HG03064 (cell line): ENCODE results near the gene BRD3OS.
A peak's percentile ranks its signal among the peaks of the same experiment; 100 is the strongest.
"Not testable (repeated sequence)": the region's sequence is repeated elsewhere in the genome, so short reads cannot be mapped to it uniquely, and the experiment has no call there.

Experiments
- ATAC-seq: cut with Tn5 transposase; IDR thresholded peaks from one replicate; pipeline ENCODE4 v1.9.1; 2021; ENCODE audit warnings: low read depth; ENCODE audit not compliant: unreplicated experiment

BRD3OS gene

GRCh38 chr9:134061019-134061687 lies 35.9 kb downstream of the BRD3OS start:
- ATAC-seq = no peak

DNA sequence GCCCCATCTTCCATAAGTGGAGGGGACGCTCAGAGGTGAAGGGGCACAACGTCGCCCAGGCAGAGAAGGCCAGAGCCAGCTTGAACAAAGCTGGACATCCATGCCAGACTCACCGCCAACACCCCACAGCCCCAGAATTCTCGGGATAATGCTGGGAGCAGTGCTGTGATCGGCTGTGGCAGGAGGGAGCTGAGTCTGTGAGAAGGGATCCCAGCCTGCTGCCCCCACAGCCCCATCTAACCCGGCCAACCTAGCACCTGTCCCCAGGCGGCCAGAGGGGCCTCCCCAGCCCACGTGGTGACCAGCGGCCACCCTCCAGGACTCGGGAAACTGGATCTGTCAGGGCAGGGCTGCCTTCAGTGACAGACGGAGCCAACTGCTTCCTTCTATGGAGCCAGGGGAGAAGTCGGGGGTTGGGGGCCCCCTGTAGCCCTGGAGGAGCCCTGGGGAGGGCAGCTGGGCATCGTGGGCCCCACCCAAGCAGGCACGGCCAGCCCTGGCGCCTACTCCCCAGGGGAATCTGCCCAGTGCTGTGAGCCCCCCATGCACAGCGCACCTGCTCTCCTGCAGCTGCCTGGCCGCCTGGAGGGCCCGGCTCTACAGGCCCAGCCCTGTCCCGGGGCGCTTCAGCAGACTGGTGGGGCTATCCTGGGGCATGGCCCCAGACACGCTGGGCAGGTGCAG lies 36.5 kb downstream of the BRD3OS start:
- no peak for ATAC-seq

GRCh38 chr9:134062461-134063087 lies 37.3 kb downstream of the BRD3OS start:
- ATAC-seq = no peak

GRCh38 chr9:134063088-134063570 lies 37.8 kb downstream of the BRD3OS start:
- ATAC-seq = no peak

GRCh38 chr9:134063571-134064450 lies 38.5 kb downstream of the BRD3OS start:
- ATAC-seq = no peak

- no peak for ATAC-seq
These were observed 39.4 kb downstream of the BRD3OS start for GRCh38 chr9:134064711-134065110.

DNA sequence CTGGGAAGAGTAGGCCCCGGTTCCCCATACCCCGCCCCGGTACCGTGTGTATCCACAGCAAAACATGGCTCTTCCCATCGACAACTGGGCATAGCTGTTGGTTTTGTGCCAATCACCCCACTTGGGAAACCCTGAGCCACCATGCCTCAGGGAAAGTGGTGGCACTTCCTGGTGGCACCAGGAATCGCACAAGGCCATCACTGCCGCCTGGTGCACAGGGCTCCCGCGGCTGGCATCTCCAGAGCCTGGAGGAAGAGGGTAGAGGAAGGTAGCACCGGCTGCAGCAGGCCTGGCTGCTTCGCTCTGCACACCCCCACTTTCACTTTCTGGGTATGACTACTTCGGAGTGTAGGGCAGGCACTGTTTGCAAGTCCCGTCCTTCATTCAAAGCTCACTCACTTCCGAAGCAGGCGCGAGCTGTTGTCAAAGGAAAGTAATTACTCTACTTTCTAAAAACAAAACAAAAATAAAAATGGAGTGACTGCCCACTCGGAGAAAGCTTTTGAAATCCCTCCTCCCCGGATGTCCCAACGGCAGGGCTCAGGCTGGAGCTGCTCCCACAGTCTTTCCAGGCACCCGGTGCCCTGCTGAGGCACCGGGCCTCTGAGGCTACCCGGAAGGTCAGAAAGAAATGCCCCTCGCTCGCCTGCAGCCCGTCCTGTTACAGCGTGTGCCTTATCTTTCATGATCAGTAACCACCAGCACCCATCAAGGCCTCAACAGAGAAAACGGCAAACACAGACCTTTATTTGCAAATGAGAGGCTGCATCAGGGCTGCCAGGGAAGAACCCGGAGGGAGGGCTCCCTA lies 40.5 kb downstream of the BRD3OS start:
- no peak for ATAC-seq

DNA sequence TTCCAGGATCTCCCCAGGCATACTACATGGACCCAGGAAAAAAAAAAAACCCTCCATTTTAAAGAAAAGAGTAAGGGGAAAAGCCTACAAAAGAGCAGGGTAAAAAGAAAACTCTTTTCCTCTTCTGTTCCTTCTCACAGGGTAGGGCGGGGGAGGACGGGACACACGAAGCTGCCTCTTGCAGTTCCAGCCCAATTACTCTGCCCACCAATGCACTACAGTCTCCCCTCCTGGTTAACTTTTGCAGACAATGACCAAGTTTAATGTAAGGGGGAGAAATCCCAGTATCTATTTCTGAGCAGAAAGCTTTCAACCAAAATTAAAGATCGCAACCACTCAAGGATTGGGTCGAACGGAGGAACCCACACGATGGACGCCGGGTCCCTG lies 41.2 kb downstream of the BRD3OS start:
- ATAC-seq = no peak

GRCh38 chr9:134066913-134067851 lies 41.9 kb downstream of the BRD3OS start:
- ATAC-seq = peak; percentile 33

- ATAC-seq = peak; percentile 64
These were observed 42.8 kb downstream of the BRD3OS start, which contains the start of gene BRD3 for GRCh38 chr9:134067904-134068743. TSS of gene BRD3 (minus strand) at chr9:134068026. CDS start at chr9:134053477, 14,549 bp downstream.

DNA sequence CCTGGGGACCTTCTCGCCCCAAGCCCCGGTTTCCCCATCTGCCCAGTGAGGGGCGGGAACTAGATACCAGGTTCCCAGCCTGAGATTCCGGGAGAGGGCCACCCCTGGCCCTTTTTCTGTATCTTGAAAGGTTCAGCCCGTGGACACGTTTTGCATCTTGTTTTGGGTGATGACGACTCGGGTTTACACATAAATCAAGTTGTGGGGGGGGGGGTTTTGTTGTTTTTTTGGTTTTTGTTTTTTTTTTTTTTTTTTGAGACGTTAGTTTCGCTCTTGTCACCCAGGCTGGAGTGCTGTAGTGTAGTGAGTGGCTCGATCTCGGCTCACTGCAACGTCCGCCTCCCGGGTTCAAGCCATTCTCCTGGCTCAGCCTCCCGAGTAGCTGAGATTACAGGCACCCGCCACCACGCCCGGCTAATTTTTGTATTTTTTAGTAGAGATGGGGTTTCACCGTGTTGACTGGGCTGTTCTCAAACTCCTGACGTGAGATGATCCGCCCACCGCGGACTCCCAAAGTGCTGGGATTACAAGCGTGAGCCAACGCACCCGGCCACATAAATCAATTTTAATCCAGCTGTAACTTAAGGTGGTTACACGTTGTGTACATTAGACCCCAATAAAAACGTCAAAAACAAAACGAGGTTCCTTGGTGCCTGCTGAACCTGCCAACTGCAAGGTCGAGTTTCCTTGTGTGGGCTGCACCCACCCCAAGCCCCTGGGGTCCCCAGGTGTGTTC lies 43.6 kb downstream of the BRD3OS start:
- ATAC-seq = no peak

DNA sequence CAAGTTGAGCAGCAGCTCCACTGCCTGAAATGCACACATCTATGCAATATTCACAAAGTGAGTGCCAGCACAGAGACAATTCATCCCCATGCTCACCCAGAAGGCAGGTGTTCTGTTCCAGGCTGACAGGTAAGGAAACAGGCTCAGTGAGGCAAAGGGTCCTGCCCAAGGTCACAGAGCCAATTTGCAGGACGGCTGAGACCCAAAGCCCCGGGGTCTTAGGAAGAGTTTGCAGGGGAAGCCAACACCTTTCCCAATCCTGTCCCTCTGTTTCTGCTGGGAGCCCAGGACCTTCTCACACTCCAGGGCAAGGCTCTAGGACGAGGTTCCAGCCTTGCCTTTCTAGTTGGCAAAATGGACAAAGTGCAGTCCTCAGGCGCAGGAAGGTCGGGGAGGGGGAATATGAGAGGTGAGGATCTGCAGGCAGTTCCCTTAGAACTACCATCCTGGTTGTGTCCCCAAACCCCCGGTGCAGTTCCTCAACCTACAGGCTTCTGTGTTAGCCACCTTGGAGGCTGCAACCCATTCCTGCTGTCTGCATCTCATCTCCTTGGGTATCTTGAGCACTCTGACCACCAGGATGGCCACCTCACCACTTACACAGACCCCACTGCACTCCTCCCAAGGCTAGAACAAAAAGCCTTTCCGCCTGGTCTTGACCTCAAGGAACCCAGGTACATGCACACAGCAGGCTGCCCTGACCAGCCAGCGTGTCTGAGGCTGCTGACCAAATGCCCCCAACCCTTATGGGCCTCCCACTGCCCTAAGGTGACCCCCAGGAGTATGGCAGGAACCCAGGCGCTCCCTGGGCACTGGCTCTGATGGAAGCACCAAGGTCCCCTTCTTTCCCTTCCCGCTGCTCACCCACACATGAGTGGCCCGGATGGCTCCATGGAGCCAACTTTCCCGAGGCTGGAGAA lies 44.5 kb downstream of the BRD3OS start:
- no peak for ATAC-seq

DNA sequence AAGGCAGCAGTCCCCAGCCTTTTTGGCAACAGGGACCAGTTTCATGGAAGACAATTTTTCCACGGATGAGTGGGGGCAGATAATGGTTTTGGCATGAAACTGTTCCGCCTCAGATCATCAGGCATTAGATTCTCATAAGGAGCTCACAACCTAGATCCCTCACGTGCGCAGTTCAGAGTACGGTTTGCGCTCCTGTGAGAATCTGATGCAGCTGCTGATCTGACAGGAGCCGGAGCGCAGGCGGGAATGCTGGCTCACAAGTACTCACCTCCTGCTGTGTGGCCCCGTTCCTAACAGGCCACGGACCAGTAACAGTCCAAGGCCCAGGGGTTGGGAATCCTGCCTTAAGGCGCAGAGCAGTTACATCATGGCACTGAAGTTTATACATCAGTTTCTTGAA lies 45.9 kb downstream of the BRD3OS start:
- ATAC-seq = no peak

DNA sequence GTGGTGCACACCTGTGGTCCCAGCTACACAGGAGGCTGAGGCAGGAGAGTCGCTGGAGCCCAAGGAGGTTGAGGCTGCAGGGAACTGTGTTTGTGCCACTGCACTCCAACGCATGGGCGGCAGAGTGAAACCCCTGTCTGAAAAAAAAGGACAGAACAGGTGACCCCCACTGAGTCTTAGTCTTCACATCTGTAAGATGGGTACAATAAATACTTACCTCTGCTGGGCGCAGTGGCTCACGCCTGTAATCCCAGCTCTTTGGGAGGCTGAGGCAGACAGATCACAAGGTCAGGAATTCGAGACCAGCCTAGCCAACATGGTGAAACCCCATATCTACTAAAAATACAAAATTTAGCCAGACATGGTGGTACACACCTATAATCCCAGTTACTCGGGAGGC lies 47.4 kb downstream of the BRD3OS start:
- not testable (repeated sequence) for ATAC-seq

DNA sequence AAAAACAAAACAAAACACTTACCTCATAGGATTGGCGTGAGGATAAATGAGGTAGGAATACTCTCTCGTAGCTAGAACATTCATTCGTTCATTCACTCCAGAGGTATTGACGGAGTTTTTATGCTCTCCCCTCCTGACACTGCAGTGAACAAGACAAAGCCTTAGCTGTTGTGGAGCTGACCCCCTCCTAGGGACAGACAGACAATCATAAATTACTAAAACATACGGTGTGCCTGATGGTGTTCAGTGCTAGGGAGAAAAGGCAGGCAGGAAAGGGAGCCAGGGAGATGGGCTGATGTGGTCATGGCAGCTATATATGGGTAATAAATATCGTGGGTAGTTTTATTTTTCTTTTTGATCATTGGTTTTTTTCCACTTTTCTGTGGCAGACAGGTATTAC lies 48.2 kb downstream of the BRD3OS start:
- ATAC-seq = no peak

DNA sequence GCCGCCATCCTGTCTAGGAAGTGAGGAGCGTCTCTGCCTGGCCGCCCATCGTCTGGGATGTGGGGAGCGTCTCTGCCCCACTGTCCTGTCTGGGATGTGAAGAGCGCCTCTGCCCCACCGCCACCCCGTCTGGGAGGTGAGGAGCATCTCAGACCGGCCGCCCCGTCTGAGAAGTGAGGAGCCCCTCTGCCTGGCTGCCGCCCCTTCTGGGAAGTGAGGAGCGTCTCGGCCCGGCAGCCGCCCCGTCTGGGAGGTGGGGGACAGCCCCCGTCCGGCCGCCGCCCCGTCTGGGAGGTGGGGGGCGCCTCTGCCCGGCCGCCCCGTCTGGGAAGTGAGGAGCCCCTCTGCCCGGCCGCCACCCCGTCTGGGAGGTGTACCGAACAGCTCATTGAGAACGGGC lies 50.4 kb downstream of the BRD3OS start:
- not testable (repeated sequence) for ATAC-seq
